Kidney epithelial cell (primary cell): Measurements from ENCODE around the gene CTNNA3. TPM values are rescaled to one million over a fixed set of nuclear protein-coding genes. Genes with fewer than 3 reads are reported as not detected.

ENCODE experiments used
- DNase-seq: peaks from one replicate; pipeline ENCODE4 v3.0.0-alpha.2; 2010; ENCODE audit warnings: low read depth
- H3K27me3 ChIP-seq: 2 replicates; pipeline ENCODE4 v1.6.0; 2011; ENCODE audit warnings: low read length; ENCODE audit not compliant: control insufficient read depth, insufficient read depth
- H3K36me3 ChIP-seq: 2 replicates; pipeline ENCODE4 v1.5.1; 2011; ENCODE audit warnings: low read length; ENCODE audit not compliant: control insufficient read depth, insufficient read depth
- H3K4me3 ChIP-seq: 2 replicates; pipeline ENCODE4 v1.5.1; 2011; ENCODE audit warnings: low read depth, mild to moderate bottlenecking, control low read depth, low read length
- CTCF ChIP-seq: IDR thresholded peaks from 2 replicates; pipeline ENCODE4 v1.5.1; 2011; ENCODE audit warnings: mild to moderate bottlenecking, moderate library complexity, low read length, control low read depth, inconsistent platforms; ENCODE audit not compliant: insufficient read depth, poor library complexity, severe bottlenecking
- total RNA-seq: library from RNA; depleted of rRNA; stranded (reverse); fragments of >200 nt; gene quantifications from 2 replicates; pipeline ENCODE4 v1.2.3, GENCODE V29; 2015

Gene CTNNA3
- total RNA-seq, 1 donor from 2014 or later: 0.79 TPM

DNA sequence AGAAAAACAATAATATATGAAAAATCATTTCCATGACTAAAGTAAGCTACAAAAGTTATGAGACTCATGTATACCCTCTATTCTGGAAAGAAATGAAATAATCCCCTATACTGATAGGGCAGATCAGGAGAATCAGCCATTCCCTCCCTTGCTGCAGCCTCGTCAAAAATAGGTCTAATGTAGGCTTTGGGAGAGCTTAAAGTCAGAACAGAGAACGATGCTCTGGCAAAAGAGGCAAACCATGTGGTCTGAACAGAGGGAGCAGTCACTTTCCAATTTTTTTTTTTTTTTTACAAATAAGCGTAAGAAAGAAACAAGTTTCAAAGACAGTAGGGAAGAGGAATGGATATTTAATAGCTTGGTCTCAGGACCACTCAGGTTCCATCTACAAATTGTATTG lies 1232.4 kb downstream of the CTNNA3 start:
- no peak overlapping the region for H3K4me3 ChIP-seq
- no peaks in the 10 kb centered on the region for H3K36me3 ChIP-seq
- DNase-seq: no peak
- TF ChIP-seq CTCF: no peak
- H3K27me3 ChIP-seq: no peaks in the 10 kb centered on the region

- TF ChIP-seq CTCF: no peak
- DNase-seq: no peak
- no peaks in the 10 kb centered on the region for H3K27me3 ChIP-seq
- H3K36me3 ChIP-seq: no peaks in the 10 kb centered on the region
- H3K4me3 ChIP-seq: no peak overlapping the region
Observed at GRCh38 chr10:66457629-66458028, 1238.4 kb downstream of the CTNNA3 start.

DNA sequence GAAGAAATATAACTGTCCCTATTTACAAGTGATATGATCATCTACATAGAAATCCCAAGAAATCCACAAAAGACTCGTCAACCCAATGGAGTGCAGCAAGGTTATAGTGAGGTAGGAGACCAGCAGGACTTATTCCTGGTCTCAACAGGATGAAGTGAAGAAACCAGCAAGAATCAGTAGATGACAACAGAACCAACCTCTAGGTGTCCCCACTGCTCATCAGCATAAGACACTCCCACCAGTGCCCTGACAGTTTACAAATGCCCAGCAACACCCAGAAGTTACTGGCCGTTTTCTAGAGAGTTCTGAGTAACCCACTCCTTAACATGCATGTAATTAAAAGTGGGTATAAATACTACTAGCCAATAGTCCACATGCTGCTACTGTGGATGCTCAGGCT lies 1240.7 kb downstream of the CTNNA3 start:
- no peak for TF ChIP-seq CTCF
- no peak for DNase-seq
- no peaks in the 10 kb centered on the region for H3K36me3 ChIP-seq

GRCh38 chr10:66440568-66440967 lies 1255.4 kb downstream of the CTNNA3 start:
- TF ChIP-seq CTCF: no peak
- no peaks in the 10 kb centered on the region for H3K36me3 ChIP-seq

More for the DNA sequence above, 1240.7 kb downstream of the CTNNA3 start:
- Histone ChIP-seq H3K4me3 (no peak overlapping the region), H3K27me3 (no peaks in the 10 kb centered on the region)

GRCh38 chr10:66414943-66415342 lies 1281.1 kb downstream of the CTNNA3 start:
- Histone ChIP-seq H3K27me3 (no peaks in the 10 kb centered on the region), H3K4me3 (no peak overlapping the region), H3K36me3 (no peaks in the 10 kb centered on the region)
- no peak for TF ChIP-seq CTCF
- no peak for DNase-seq

More at GRCh38 chr10:66440568-66440967, 1255.4 kb downstream of the CTNNA3 start:
- no peaks in the 10 kb centered on the region for H3K27me3 ChIP-seq
- DNase-seq: no peak
- H3K4me3 ChIP-seq: no peak overlapping the region

- no peaks in the 10 kb centered on the region for H3K36me3 ChIP-seq
- no peak overlapping the region for H3K4me3 ChIP-seq
- no peak for TF ChIP-seq CTCF
- DNase-seq: no peak
- H3K27me3 ChIP-seq: no peaks in the 10 kb centered on the region
Observed at GRCh38 chr10:66405566-66405965, 1290.4 kb downstream of the CTNNA3 start.
